GM12891 (cell line): ENCODE results near the gene ALOX15B.
"Not testable (repeated sequence)": the region's sequence is repeated elsewhere in the genome, so short reads cannot be mapped to it uniquely, and the experiment has no call there.

Experiments
- DNase-seq: peaks from one replicate; pipeline ENCODE4 v3.0.0; 2011; ENCODE audit warnings: low spot score; ENCODE audit not compliant: insufficient read length
- FAIRE-seq: peaks from 2 replicates; lab custom pipeline; 2011; peaks lifted over from hg19 to GRCh38; lab: Jason Lieb, UNC
- PAX5 ChIP-seq: IDR thresholded peaks from 2 replicates; pipeline ENCODE4 v1.6.1; 2011; ENCODE audit warnings: low read length, moderate library complexity, mild to moderate bottlenecking; ENCODE audit not compliant: insufficient read depth, severe bottlenecking
- POLR2A ChIP-seq: IDR thresholded peaks from 2 replicates; pipeline ENCODE4 v1.6.1; 2011; ENCODE audit warnings: low read depth, low read length, control low read depth
- POLR2AphosphoS5 ChIP-seq: IDR thresholded peaks from 2 replicates; pipeline ENCODE4 v1.6.1; 2011; ENCODE audit warnings: low read depth, low read length, control low read depth
- POU2F2 ChIP-seq: IDR thresholded peaks from 2 replicates; pipeline ENCODE4 v1.6.1; 2011; ENCODE audit warnings: low read depth, mild to moderate bottlenecking, control low read depth, low read length, moderate library complexity
- SPI1 ChIP-seq: IDR thresholded peaks from 2 replicates; pipeline ENCODE4 v1.6.1; 2011; ENCODE audit warnings: low read depth, low read length, control low read depth
- TAF1 ChIP-seq: IDR thresholded peaks from 2 replicates; pipeline ENCODE4 v1.6.1; 2011; ENCODE audit warnings: low read depth, low read length, control low read depth

The ALOX15B gene

GRCh38 chr17:8019665-8020650 is 18.9 kb upstream of the ALOX15B start:
- TF ChIP-seq SPI1 (no peak), POLR2AphosphoS5 (no peak), TAF1 (no peak), POLR2A (no peak), PAX5 (no peak), POU2F2 (no peak)
- no peak for FAIRE-seq
- DNase-seq, result no peak

DNA sequence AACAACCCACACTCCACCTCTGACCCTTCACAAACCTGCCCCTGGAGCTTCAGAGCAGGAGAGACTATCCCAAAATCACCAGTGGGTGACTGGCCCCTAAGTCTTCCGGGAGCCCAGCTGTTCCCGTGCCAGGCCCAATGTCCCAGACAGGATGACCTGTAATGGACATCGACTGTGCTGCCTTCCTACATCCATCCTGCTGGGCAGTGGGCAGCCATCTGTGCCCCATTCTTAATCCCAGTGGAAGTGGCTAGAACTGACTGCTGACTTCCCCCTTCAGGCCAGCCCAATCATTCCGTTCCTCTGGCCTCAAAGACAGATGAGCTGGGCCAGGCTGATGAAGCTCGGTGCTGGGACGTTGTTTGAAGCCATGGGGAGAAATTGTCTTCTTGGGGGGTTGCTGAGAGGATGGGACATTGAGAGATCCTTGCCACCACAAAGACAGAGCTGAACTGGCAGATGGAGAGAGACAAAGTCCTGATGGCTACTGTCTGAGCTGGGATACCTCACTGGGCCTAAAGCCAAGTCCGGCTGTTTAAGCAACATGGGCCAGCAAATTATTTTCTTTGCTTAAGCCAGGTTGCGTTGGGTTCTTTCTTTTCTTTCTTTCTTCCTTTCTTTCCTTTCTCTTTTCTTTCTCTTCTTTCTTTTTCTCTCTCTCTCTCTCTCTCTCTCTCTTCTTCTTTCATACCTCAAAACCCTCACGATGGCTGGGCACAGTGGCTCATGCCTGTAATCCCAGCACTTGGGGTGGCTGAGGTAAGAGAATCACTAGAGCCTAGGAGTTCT is 17.9 kb upstream of the ALOX15B start:
- DNase-seq (no peak), FAIRE-seq (no peak)
- TF ChIP-seq POU2F2 (no peak), SPI1 (no peak), POLR2A (no peak), PAX5 (no peak), TAF1 (no peak), POLR2AphosphoS5 (no peak)

DNA sequence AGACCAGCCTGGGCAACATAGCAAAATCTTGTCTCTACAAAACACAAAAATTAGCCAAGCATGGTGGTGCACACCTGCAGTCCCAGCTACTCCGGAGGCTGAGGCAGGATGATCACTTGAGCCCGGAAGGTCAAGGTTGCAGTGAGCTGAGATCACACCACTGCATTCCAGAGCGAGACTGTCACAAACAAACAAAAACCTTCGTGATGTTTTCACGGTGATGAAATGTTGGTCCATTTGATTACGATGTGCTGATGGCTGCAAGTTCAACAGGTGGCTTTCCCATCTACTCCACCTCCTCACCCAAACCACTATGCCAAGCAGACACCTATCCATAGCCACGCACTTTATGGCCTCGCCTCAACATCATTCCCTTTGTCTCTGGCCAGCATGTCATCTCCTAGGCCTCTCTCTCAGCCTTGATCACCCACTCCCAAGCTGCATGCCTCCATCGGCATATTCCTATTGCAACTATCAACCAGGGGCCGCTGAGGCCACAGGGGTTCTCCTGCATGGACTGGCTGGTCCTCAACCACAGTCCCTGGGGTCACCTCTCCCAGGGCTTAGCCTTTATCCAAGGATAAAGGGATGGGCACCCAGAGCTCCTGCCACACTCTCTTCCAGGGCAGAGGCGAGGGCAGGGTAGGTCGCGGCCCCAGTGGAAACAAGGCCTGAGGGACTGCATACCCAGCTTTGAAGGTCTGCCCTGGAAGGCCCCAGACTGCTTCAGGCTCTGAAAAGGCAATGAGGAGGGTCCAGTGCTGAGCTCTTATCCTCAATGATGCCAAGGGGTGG is 17.1 kb upstream of the ALOX15B start:
- FAIRE-seq, result no peak
- TF ChIP-seq SPI1, result no peak
- no peak for TF ChIP-seq POLR2AphosphoS5
- no peak for TF ChIP-seq POLR2A
- TF ChIP-seq TAF1, result no peak
- no peak for TF ChIP-seq POU2F2
- no peak for TF ChIP-seq PAX5
- DNase-seq, result no peak

DNA sequence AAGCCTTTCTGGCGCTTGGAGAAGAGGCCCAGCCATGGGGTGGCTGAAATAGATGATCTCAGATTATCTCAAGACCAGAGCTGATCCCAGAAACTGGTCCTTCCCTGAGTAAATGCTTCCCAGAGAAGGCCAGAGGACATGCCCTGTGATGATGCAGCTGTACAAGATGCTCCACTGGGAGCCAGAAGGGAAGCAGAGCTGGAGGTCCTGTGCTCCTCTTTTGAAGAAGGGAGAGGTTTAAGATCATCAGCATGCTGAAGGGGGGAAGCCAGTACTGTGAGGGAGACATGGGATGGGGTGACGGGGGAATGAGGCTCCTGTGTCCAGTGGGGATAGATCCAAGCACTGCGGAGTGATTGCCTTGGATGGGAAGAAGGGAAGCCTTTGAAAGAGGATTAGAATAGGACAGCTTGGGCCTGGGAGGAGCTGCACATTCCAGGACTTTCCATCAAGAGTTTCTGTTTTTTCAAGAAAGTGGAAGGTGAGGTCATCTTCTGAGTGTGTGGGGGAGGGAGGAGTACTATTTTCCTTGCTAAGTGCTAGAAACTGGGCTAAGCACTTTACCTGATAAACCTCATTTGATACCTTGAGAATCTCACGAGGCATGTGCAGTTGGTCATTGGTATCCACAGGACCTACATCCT is 16.4 kb upstream of the ALOX15B start:
- no peak for FAIRE-seq
- DNase-seq, result no peak
- TF ChIP-seq SPI1 (no peak), POLR2AphosphoS5 (no peak), TAF1 (no peak), POLR2A (no peak), PAX5 (no peak), POU2F2 (no peak)

- DNase-seq, FAIRE-seq: not testable (repeated sequence)
Observed at GRCh38 chr17:8024161-8024560, 14.7 kb upstream of the ALOX15B start.

- FAIRE-seq, result no peak
- TF ChIP-seq PAX5, result no peak
- TF ChIP-seq TAF1, result no peak
- no peak for TF ChIP-seq SPI1
- TF ChIP-seq POLR2A, result no peak
- TF ChIP-seq POU2F2, result no peak
- DNase-seq, result no peak
Observed at GRCh38 chr17:8025176-8025911, 13.5 kb upstream of the ALOX15B start.

DNA sequence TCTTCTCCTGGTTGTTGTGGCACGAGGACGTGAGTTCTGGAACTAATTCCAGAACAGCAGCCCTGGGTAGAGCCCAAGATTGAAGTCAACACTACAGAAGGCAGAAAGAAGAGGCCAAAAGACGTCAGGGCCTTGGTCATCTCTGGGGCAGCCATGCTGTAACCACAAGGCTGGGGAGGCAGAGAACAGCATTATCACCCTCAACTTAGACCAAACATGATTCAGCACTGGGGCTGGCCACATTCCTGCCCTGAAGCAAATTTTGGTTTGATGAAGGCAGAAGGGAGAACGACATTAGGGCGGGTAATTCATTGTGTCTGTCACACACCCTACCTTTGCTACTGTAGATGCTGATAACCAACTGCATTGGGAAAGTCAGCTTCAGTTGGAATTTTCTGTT is 9.7 kb upstream of the ALOX15B start:
- FAIRE-seq (no peak), DNase-seq (no peak)
- TF ChIP-seq POU2F2 (no peak), PAX5 (no peak), SPI1 (no peak)

DNA sequence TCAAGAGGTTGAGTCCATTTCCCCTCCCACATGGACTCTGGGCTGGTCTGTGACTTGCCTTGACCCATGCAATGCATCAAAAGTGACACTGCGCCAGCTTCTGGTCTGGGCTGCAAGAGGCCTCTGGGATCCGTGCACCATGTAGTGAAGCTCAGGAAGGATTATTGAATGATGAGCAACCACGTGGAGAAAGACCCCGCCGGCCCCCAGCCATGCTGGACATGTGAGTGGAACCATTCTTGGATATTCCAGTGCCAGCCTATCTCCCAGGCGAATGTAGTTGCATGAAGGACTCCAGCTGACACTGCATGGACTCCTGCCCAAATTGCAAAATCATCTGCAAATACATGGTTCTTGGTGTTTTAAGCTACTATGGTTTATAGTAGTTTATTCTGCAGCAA is 7.6 kb upstream of the ALOX15B start:
- TF ChIP-seq PAX5, result no peak
- TF ChIP-seq POLR2AphosphoS5, result no peak
- TF ChIP-seq POLR2A, result no peak
- TF ChIP-seq POU2F2, result no peak
- no peak for TF ChIP-seq TAF1
- DNase-seq (no peak), FAIRE-seq (no peak)
